ENCODE measurements around the gene NAP1L4. TPM values are rescaled to one million over a fixed set of nuclear protein-coding genes. Genes with fewer than 3 reads are reported as not detected.

Gene NAP1L4
- total RNA-seq, 6 experiments from 2014 or later = 37.6 to 76.0 (median 56.9) TPM

GRCh38 chr11:2921742-2922493 lies 70.2 kb downstream of the NAP1L4 start:
- 79% methylated on average over 7 of the region's 29 CpGs for WGBS (ENCODE audit: insufficient coverage, low coverage, low lambda C conversion rate, missing lambda C conversion rate)
- H3K9me3 ChIP-seq = no peaks in the 10 kb centered on the region
- H3K4me1 ChIP-seq = no peaks in the 10 kb centered on the region
- ATAC-seq (no peak), DNase-seq (no peak)
- no peaks in the 10 kb centered on the region for H3K27me3 ChIP-seq
- intact Hi-C loops (cut with DNase I) = no loop called here
- no peak overlapping the region for H3K27ac ChIP-seq
- TF ChIP-seq POLR2A (IDR thresholded peaks at IDR 0.05) = no peak
- TF ChIP-seq CTCF (IDR thresholded peaks at IDR 0.05) = no peak
- no peak overlapping the region for H3K4me3 ChIP-seq
- no peaks in the 10 kb centered on the region for H3K36me3 ChIP-seq

- Histone ChIP-seq H3K27me3 (no peaks in the 10 kb centered on the region), H3K4me3 (no peak overlapping the region), H3K9me3 (no peaks in the 10 kb centered on the region), H3K27ac (no peak overlapping the region), H3K36me3 (no peaks in the 10 kb centered on the region), H3K4me1 (no peaks in the 10 kb centered on the region)
- ATAC-seq (no peak), DNase-seq (no peak)
- no peak for TF ChIP-seq CTCF (IDR thresholded peaks at IDR 0.05)
- TF ChIP-seq POLR2A (IDR thresholded peaks at IDR 0.05) = no peak
- intact Hi-C loops (cut with DNase I) = no loop called here
- WGBS (ENCODE audit: insufficient coverage, low coverage, low lambda C conversion rate, missing lambda C conversion rate) = 100% methylated on average over 3 of the region's 16 CpGs
Measured at GRCh38 chr11:2921261-2921660, 70.9 kb downstream of the NAP1L4 start.

- H3K27ac ChIP-seq = no peak overlapping the region
Measured at GRCh38 chr11:2920343-2920742, 71.8 kb downstream of the NAP1L4 start.

GRCh38 chr11:2919837-2920236 lies 72.3 kb downstream of the NAP1L4 start:
- Histone ChIP-seq H3K27ac (no peak overlapping the region), H3K36me3 (no peaks in the 10 kb centered on the region), H3K4me3 (no peak overlapping the region), H3K9me3 (no peaks in the 10 kb centered on the region), H3K27me3 (no peaks in the 10 kb centered on the region), H3K4me1 (no peaks in the 10 kb centered on the region)
- WGBS (ENCODE audit: insufficient coverage, low coverage, low lambda C conversion rate, missing lambda C conversion rate) = no CpG with 5 or more reads among the region's 13 CpGs
- intact Hi-C loops (cut with DNase I) = no loop called here
- no peak for DNase-seq
- TF ChIP-seq POLR2A (IDR thresholded peaks at IDR 0.05) = no peak
- TF ChIP-seq CTCF (IDR thresholded peaks at IDR 0.05) = no peak
- ATAC-seq = no peak

More at GRCh38 chr11:2920343-2920742, 71.8 kb downstream of the NAP1L4 start:
- Histone ChIP-seq H3K36me3 (no peaks in the 10 kb centered on the region), H3K9me3 (no peaks in the 10 kb centered on the region), H3K27me3 (no peaks in the 10 kb centered on the region), H3K4me1 (no peaks in the 10 kb centered on the region), H3K4me3 (no peak overlapping the region)
- intact Hi-C loops (cut with DNase I) = no loop called here
- DNase-seq (no peak), ATAC-seq (no peak)
- TF ChIP-seq CTCF (IDR thresholded peaks at IDR 0.05) = no peak
- TF ChIP-seq POLR2A (IDR thresholded peaks at IDR 0.05) = no peak
- WGBS (ENCODE audit: insufficient coverage, low coverage, low lambda C conversion rate, missing lambda C conversion rate) = 92% methylated on average over 5 of the region's 12 CpGs

Measured in right lobe of liver (tissue), 6 donors.